Chondrocyte (in vitro differentiated cells): ENCODE results near the gene CCBE1. TPM values are rescaled to one million over a fixed set of nuclear protein-coding genes. Genes with fewer than 3 reads are reported as not detected.
A peak's percentile ranks its signal among the peaks of the same experiment; 100 is the strongest.

Experiments
- DNase-seq: peaks from one replicate; pipeline ENCODE4 v3.0.0; 2021; ENCODE audit warnings: mixed read lengths, low spot score
- H3K27ac Mint-ChIP-seq: one replicate; pipeline ENCODE4 v1.8.0; 2021; ENCODE audit warnings: mild to moderate bottlenecking, moderate library complexity, mixed read lengths; ENCODE audit not compliant: unreplicated experiment
- H3K27me3 Mint-ChIP-seq: 2 replicates; pipeline ENCODE4 v1.8.0; 2021; ENCODE audit warnings: low read depth, mixed read lengths
- H3K36me3 Mint-ChIP-seq: 2 replicates; pipeline ENCODE4 v1.8.0; 2021; ENCODE audit warnings: low read depth, mixed read lengths
- H3K4me1 Mint-ChIP-seq: 2 replicates; pipeline ENCODE4 v1.8.0; 2021; ENCODE audit warnings: low read depth, mild to moderate bottlenecking, mixed read lengths
- H3K4me3 Mint-ChIP-seq: one replicate; pipeline ENCODE4 v1.8.0; 2021; ENCODE audit warnings: mild to moderate bottlenecking, moderate library complexity, mixed read lengths; ENCODE audit not compliant: unreplicated experiment
- H3K9me3 Mint-ChIP-seq: 2 replicates; pipeline ENCODE4 v1.8.0; 2021; ENCODE audit warnings: low read depth, mixed read lengths
- CTCF ChIP-seq: fragments of 200-600 bp; sonication (generic); IDR thresholded peaks from 2 replicates; pipeline ENCODE4 v1.5.0; 2021; ENCODE audit warnings: antibody characterized with exemption, mild to moderate bottlenecking, moderate library complexity
- total RNA-seq: library from RNA; stranded (reverse); gene quantifications from 3 replicates; pipeline ENCODE4 v1.2.1, GENCODE V29; 2021

Gene CCBE1
- total RNA-seq, 1 donor from 2014 or later: 0.72 TPM

GRCh38 chr18:59657012-59657411 is 40.2 kb downstream of the CCBE1 start:
- Mint-ChIP-seq H3K9me3 (no peaks in the 10 kb centered on the region), H3K27ac (no peak overlapping the region), H3K36me3 (no peaks in the 10 kb centered on the region), H3K4me1 (peaks cover 26% of the 10 kb centered on the region), H3K27me3 (no peaks in the 10 kb centered on the region), H3K4me3 (no peak overlapping the region)
- no peak for TF ChIP-seq CTCF
- no peak for DNase-seq

DNA sequence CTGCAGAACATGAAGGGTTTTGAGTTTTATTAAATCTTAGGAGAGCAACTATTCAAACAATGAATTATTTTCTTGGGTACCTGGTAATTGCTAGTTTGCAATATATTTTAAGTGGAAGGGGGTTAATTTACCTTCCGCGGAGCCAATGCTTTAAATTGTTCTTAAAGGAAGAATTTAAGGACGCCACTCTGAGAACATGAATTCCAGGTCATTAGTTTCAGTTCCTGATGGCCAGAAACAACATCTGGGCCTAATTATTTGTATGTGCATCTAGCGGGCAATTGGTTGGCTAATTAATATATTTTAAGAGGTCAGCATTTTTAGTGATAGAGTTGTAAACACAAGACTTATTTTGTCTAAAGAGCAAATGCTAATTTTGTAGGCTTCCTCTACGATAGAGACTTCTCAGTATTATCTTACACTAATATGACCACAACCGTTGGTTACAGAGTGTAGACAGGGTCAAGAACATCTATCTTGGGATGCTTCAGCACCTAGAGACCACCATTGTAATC is 40.8 kb downstream of the CCBE1 start:
- no peaks in the 10 kb centered on the region for H3K36me3 Mint-ChIP-seq

DNA sequence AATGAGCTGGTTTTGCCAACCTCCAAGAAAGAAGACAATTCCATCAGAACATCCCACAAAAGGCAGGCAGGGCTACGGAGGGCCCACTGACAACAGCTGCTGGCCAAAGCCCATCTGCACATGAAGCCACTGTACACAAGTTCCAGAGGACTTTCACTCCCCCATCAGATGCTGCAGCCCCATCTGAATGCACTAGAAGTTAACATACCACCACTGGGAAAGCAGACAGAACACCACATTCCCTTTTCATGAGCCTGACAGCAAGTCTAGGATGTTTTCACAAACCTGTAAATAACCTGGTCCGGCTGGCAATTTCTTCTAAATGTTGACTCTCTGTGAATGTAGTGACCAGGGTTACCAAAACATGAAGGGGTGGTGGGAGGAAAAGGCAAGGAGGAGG is 41.5 kb downstream of the CCBE1 start:
- DNase-seq: no peak
- TF ChIP-seq CTCF: no peak
- H3K4me3 Mint-ChIP-seq: no peak overlapping the region
- no peaks in the 10 kb centered on the region for H3K27me3 Mint-ChIP-seq
- no peak overlapping the region for H3K27ac Mint-ChIP-seq
- H3K36me3 Mint-ChIP-seq: no peaks in the 10 kb centered on the region
- H3K9me3 Mint-ChIP-seq: no peaks in the 10 kb centered on the region
- H3K4me1 Mint-ChIP-seq: peaks cover 19% of the 10 kb centered on the region

More for the DNA sequence above, 40.8 kb downstream of the CCBE1 start:
- no peaks in the 10 kb centered on the region for H3K27me3 Mint-ChIP-seq
- no peaks in the 10 kb centered on the region for H3K9me3 Mint-ChIP-seq
- H3K27ac Mint-ChIP-seq: no peak overlapping the region
- TF ChIP-seq CTCF: no peak
- H3K4me3 Mint-ChIP-seq: no peak overlapping the region
- peaks cover 23% of the 10 kb centered on the region for H3K4me1 Mint-ChIP-seq
- no peak for DNase-seq

GRCh38 chr18:59651071-59651470 is 46.2 kb downstream of the CCBE1 start:
- no peak for TF ChIP-seq CTCF
- no peaks in the 10 kb centered on the region for H3K36me3 Mint-ChIP-seq

GRCh38 chr18:59650266-59650820 is 46.9 kb downstream of the CCBE1 start:
- H3K4me3 Mint-ChIP-seq: no peak overlapping the region
- TF ChIP-seq CTCF: no peak
- no peak for DNase-seq
- peaks cover 23% of the 10 kb centered on the region for H3K4me1 Mint-ChIP-seq
- no peaks in the 10 kb centered on the region for H3K9me3 Mint-ChIP-seq
- H3K36me3 Mint-ChIP-seq: no peaks in the 10 kb centered on the region
- no peaks in the 10 kb centered on the region for H3K27me3 Mint-ChIP-seq
- peak overlapping the region; percentile 10 for H3K27ac Mint-ChIP-seq

More at GRCh38 chr18:59651071-59651470, 46.2 kb downstream of the CCBE1 start:
- H3K4me1 Mint-ChIP-seq: peaks cover 23% of the 10 kb centered on the region
- no peaks in the 10 kb centered on the region for H3K27me3 Mint-ChIP-seq
- H3K4me3 Mint-ChIP-seq: no peak overlapping the region
- no peak overlapping the region for H3K27ac Mint-ChIP-seq
- DNase-seq: no peak
- no peaks in the 10 kb centered on the region for H3K9me3 Mint-ChIP-seq
